ENCODE data around the gene SCYL1. TPM values are rescaled to one million over a fixed set of nuclear protein-coding genes. Genes with fewer than 3 reads are reported as not detected.

The SCYL1 gene
- total and polyA plus RNA-seq, 2 donors (not counting 1 experiment from before 2014, with no cell fraction given): 76.5 to 85.5 TPM

- peak overlapping the region; percentile 93 for H3K27ac Mint-ChIP-seq
- no peak for TF ChIP-seq CTCF (IDR thresholded peaks at IDR 0.05)
- no peak for TF ChIP-seq EZH2 (IDR thresholded peaks at IDR 0.05; ENCODE audit: borderline replicate concordance, insufficient read depth, low read depth, low read length, poor library complexity, severe bottlenecking)
- ATAC-seq (ENCODE audit: low read depth) (no peak), DNase-seq (no peak)
- peaks cover 40% of the 10 kb centered on the region for H3K4me1 Mint-ChIP-seq
- CTCF ChIA-PET: interaction anchor here (0.5 to 9.7 kb wide), 4 partner anchors 8 to 219 kb away, joined by 3 to 144 read pairs (median 50); partner anchors contain the start of gene EHBP1L1
- H3K4me3 Mint-ChIP-seq: no peak overlapping the region
- POLR2A ChIA-PET: interaction anchor here (0.6 to 4.9 kb wide), 5 partner anchors 9 to 1842 kb away, joined by 3 to 45 read pairs (median 4); partner anchors contain the start of gene EHBP1L1
- Histone ChIP-seq H3K36me3 (replicated peaks in 1 of 2; ENCODE audit: control extremely low read depth in 1 of 2, control insufficient read depth in 1 of 2, extremely low read depth in 1 of 2, insufficient read depth in 2 of 2, low read length in 1 of 2) (peaks cover 1 to 51% of the 10 kb centered on the region in 2 experiments), H3K4me3 (ENCODE audit: control extremely low read depth in 1 of 5, extremely low read depth in 1 of 5, insufficient read depth in 1 of 5, low read depth in 2 of 5, low read length in 4 of 5) (no peak overlapping the region), H3K4me2 (replicated peaks; ENCODE audit: low read depth, low read length, poor library complexity, severe bottlenecking) (no peak overlapping the region), H3K79me2 (ENCODE audit: control insufficient read depth, insufficient read depth, low read length) (no peaks in the 10 kb centered on the region), H2AFZ (ENCODE audit: insufficient read depth, low read depth, low read length, poor library complexity, severe bottlenecking) (no peak overlapping the region), H3K9me3 (ENCODE audit: control extremely low read depth in 1 of 3, control insufficient read depth in 2 of 3, insufficient read depth in 1 of 3, low read length in 2 of 3) (no peaks in the 10 kb centered on the region), H3K27me3 (replicated peaks in 1 of 4; ENCODE audit: control extremely low read depth in 1 of 4, control insufficient read depth in 3 of 4, insufficient read depth in 4 of 4, low read length in 3 of 4) (no peaks in the 10 kb centered on the region), H4K20me1 (ENCODE audit: control insufficient read depth, insufficient read depth, low read length, poor library complexity, severe bottlenecking) (peaks cover 14% of the 10 kb centered on the region), H3K27ac (ENCODE audit: low read length in 2 of 2) (no peak overlapping the region), H3K9ac (ENCODE audit: low read length) (no peak overlapping the region), H3K4me1 (ENCODE audit: control insufficient read depth in 2 of 2, insufficient read depth in 2 of 2, low read length in 2 of 2) (peaks cover 27 to 41% of the 10 kb centered on the region in 2 donors)
- WGBS (ENCODE audit: insufficient coverage): 97% methylated on average over 41 of the region's 51 CpGs
- no peaks in the 10 kb centered on the region for H3K9me3 Mint-ChIP-seq (ENCODE audit: insufficient read depth)
- H3K27me3 Mint-ChIP-seq: no peaks in the 10 kb centered on the region
- intact Hi-C loops (cut with micrococcal nuclease): no loop called here
Observed at GRCh38 chr11:65585396-65586246, 60.7 kb downstream of the SCYL1 start.

- TF ChIP-seq EZH2 (IDR thresholded peaks at IDR 0.05; ENCODE audit: borderline replicate concordance, insufficient read depth, low read depth, low read length, poor library complexity, severe bottlenecking): no peak
- no peak for TF ChIP-seq CTCF (IDR thresholded peaks at IDR 0.05)
- DNase-seq (no peak), ATAC-seq (ENCODE audit: low read depth) (no peak)
- H3K27ac ChIP-seq (ENCODE audit: low read length in 2 of 2): peak overlapping the region in 1 of 2 donors; percentile 40
- Mint-ChIP-seq H3K4me1 (peaks cover 40% of the 10 kb centered on the region), H3K9me3 (ENCODE audit: insufficient read depth) (no peaks in the 10 kb centered on the region), H3K27me3 (no peaks in the 10 kb centered on the region), H3K4me3 (peak overlapping the region; percentile 10), H3K27ac (peak overlapping the region; percentile 93)
- H3K79me2 ChIP-seq (ENCODE audit: control insufficient read depth, insufficient read depth, low read length): no peaks in the 10 kb centered on the region
- no peak overlapping the region for H3K4me2 ChIP-seq (replicated peaks; ENCODE audit: low read depth, low read length, poor library complexity, severe bottlenecking)
- no peaks in the 10 kb centered on the region for H3K9me3 ChIP-seq (ENCODE audit: control extremely low read depth in 1 of 3, control insufficient read depth in 2 of 3, insufficient read depth in 1 of 3, low read length in 2 of 3)
- H3K36me3 ChIP-seq (replicated peaks in 1 of 2; ENCODE audit: control extremely low read depth in 1 of 2, control insufficient read depth in 1 of 2, extremely low read depth in 1 of 2, insufficient read depth in 2 of 2, low read length in 1 of 2): peaks cover 1 to 49% of the 10 kb centered on the region in 2 experiments
- intact Hi-C loops (cut with micrococcal nuclease): no loop called here
- 79% methylated on average over 4 of the region's 4 CpGs for whole genome bisulfite sequencing (ENCODE audit: insufficient coverage)
- no peak overlapping the region for H3K9ac ChIP-seq (ENCODE audit: low read length)
- peaks cover 14% of the 10 kb centered on the region for H4K20me1 ChIP-seq (ENCODE audit: control insufficient read depth, insufficient read depth, low read length, poor library complexity, severe bottlenecking)
- ChIA-PET CTCF (interaction anchor here (3.3 to 9.7 kb wide), 3 partner anchors 9 to 43 kb away, joined by 20 to 144 read pairs (median 97); partner anchors contain the start of gene EHBP1L1), POLR2A (interaction anchor here (0.6 to 4.9 kb wide), 3 partner anchors 10 to 125 kb away, joined by 3 to 45 read pairs (median 5); partner anchors contain the start of gene EHBP1L1)
- no peak overlapping the region for H3K4me3 ChIP-seq (ENCODE audit: control extremely low read depth in 1 of 5, extremely low read depth in 1 of 5, insufficient read depth in 1 of 5, low read depth in 2 of 5, low read length in 4 of 5)
- no peak overlapping the region for H2AFZ ChIP-seq (ENCODE audit: insufficient read depth, low read depth, low read length, poor library complexity, severe bottlenecking)
- H3K4me1 ChIP-seq (ENCODE audit: control insufficient read depth in 2 of 2, insufficient read depth in 2 of 2, low read length in 2 of 2): peaks cover 27 to 41% of the 10 kb centered on the region in 2 donors
- no peaks in the 10 kb centered on the region for H3K27me3 ChIP-seq (replicated peaks in 1 of 4; ENCODE audit: control extremely low read depth in 1 of 4, control insufficient read depth in 3 of 4, insufficient read depth in 4 of 4, low read length in 3 of 4)
Observed at GRCh38 chr11:65586247-65586630, 61.4 kb downstream of the SCYL1 start.

Data from B cell (primary cell).